ENCODE data around the gene SERINC5. TPM values are rescaled to one million over a fixed set of nuclear protein-coding genes. Genes with fewer than 3 reads are reported as not detected.

The SERINC5 gene
- total RNA-seq, 1 experiment from 2014 or later, result 70.6 TPM

DNA sequence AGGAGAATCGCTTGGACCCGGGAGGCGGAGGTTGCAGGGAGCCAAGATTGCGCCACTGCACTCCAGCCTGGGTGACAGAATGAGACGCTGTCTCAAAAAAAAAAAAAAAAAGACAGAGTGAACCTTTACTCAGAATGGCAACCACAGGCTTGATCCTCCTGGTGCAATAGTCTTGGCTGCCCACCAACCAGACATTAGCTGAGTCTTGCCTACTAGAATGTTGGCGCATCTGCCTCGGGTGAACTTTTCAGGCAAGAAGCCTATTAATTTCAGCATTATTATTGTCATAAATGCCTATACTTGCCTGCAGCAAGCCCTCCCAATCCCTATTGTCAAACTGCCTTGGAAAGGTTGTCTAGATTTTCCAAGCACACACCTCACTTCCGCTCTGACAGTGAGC lies 4.2 kb downstream of the SERINC5 start:
- DNase-seq (ENCODE audit: low read depth, low spot score), result no peak
- Histone ChIP-seq H3K9me3 (ENCODE audit: control insufficient read depth, insufficient read depth, low read depth, low read length) (no peaks in the 10 kb centered on the region), H3K4me3 (ENCODE audit: low read depth in 2 of 2, low read length in 2 of 2) (no peak overlapping the region), H3K36me3 (ENCODE audit: control insufficient read depth, insufficient read depth, low read length) (peaks cover 5% of the 10 kb centered on the region; the same call in 1 of the 2 replicates), H3K4me1 (ENCODE audit: control insufficient read depth, insufficient read depth, low read length) (peaks cover 38% of the 10 kb centered on the region), H3K27ac (ENCODE audit: low read length) (no peak overlapping the region), H3K27me3 (ENCODE audit: control insufficient read depth, insufficient read depth, low read length) (no peaks in the 10 kb centered on the region)
- no TSS peak for BruUV-seq (replicated peaks)
- POLR2A ChIA-PET, result no interaction called here
- no peak for ATAC-seq
- intact Hi-C loops (cut with micrococcal nuclease; ENCODE audit: unreplicated experiment) (no loop called here), in situ Hi-C loops (cut with HindIII; ENCODE audit: low pct_unique_long_range_greater_than_20kb, low sequenced_read_pairs) (no loop called here)
- TF ChIP-seq SIN3A (IDR thresholded peaks at IDR 0.05; ENCODE audit: borderline replicate concordance, insufficient read depth, low read depth, low read length) (no peak), POLR2AphosphoS5 (IDR thresholded peaks at IDR 0.05; ENCODE audit: low read depth, low read length) (no peak), TCF7L2 (IDR thresholded peaks at IDR 0.05; ENCODE audit: low read depth, low read length) (no peak)
- TF ChIP-seq, protein P1, sequence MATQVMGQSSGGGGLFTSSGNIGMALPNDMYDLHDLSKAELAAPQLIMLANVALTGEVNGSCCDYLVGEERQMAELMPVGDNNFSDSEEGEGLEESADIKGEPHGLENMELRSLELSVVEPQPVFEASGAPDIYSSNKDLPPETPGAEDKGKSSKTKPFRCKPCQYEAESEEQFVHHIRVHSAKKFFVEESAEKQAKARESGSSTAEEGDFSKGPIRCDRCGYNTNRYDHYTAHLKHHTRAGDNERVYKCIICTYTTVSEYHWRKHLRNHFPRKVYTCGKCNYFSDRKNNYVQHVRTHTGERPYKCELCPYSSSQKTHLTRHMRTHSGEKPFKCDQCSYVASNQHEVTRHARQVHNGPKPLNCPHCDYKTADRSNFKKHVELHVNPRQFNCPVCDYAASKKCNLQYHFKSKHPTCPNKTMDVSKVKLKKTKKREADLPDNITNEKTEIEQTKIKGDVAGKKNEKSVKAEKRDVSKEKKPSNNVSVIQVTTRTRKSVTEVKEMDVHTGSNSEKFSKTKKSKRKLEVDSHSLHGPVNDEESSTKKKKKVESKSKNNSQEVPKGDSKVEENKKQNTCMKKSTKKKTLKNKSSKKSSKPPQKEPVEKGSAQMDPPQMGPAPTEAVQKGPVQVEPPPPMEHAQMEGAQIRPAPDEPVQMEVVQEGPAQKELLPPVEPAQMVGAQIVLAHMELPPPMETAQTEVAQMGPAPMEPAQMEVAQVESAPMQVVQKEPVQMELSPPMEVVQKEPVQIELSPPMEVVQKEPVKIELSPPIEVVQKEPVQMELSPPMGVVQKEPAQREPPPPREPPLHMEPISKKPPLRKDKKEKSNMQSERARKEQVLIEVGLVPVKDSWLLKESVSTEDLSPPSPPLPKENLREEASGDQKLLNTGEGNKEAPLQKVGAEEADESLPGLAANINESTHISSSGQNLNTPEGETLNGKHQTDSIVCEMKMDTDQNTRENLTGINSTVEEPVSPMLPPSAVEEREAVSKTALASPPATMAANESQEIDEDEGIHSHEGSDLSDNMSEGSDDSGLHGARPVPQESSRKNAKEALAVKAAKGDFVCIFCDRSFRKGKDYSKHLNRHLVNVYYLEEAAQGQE (IDR thresholded peaks at IDR 0.05; ENCODE audit: insufficient read depth in 1 of 2, low read depth in 2 of 2, low read length in 1 of 2), result no peak
- TF ChIP-seq, protein P2, sequence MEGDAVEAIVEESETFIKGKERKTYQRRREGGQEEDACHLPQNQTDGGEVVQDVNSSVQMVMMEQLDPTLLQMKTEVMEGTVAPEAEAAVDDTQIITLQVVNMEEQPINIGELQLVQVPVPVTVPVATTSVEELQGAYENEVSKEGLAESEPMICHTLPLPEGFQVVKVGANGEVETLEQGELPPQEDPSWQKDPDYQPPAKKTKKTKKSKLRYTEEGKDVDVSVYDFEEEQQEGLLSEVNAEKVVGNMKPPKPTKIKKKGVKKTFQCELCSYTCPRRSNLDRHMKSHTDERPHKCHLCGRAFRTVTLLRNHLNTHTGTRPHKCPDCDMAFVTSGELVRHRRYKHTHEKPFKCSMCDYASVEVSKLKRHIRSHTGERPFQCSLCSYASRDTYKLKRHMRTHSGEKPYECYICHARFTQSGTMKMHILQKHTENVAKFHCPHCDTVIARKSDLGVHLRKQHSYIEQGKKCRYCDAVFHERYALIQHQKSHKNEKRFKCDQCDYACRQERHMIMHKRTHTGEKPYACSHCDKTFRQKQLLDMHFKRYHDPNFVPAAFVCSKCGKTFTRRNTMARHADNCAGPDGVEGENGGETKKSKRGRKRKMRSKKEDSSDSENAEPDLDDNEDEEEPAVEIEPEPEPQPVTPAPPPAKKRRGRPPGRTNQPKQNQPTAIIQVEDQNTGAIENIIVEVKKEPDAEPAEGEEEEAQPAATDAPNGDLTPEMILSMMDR (IDR thresholded peaks at IDR 0.05), result no peak
- CTCF ChIA-PET, result no interaction called here

DNA sequence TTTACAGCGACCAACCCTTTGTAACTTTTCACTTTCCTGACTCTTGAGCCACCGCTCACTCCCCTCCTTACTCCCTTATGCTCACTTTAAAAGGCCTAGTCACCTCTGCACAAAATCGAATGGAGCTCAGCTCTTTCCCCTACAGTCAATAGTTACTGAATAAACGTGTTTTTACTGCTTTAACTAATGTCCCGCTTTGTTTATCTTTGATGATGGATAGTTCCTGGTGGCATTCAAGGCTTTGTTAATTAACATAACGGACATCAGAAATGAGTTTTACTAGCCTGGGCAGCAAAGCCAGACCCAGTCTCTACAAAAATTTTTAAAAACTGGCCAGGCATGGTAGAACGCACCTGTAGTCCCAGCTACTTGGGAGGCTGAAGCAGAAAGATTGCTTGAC lies 5.0 kb downstream of the SERINC5 start:
- ChIA-PET POLR2A (no interaction called here), CTCF (no interaction called here)
- TF ChIP-seq POLR2AphosphoS5 (IDR thresholded peaks at IDR 0.05; ENCODE audit: low read depth, low read length) (no peak), TCF7L2 (IDR thresholded peaks at IDR 0.05; ENCODE audit: low read depth, low read length) (no peak), SIN3A (IDR thresholded peaks at IDR 0.05; ENCODE audit: borderline replicate concordance, insufficient read depth, low read depth, low read length) (no peak)
- TF ChIP-seq, protein P2 (IDR thresholded peaks at IDR 0.05), result no peak
- TF ChIP-seq, protein P1 (IDR thresholded peaks at IDR 0.05; ENCODE audit: insufficient read depth in 1 of 2, low read depth in 2 of 2, low read length in 1 of 2), result no peak
- H3K9me3 ChIP-seq (ENCODE audit: control insufficient read depth, insufficient read depth, low read depth, low read length), result no peaks in the 10 kb centered on the region
- H3K36me3 ChIP-seq (ENCODE audit: control insufficient read depth, insufficient read depth, low read length), result peaks cover 2% of the 10 kb centered on the region; the same call in 1 of the 2 replicates
- peaks cover 46% of the 10 kb centered on the region for H3K4me1 ChIP-seq (ENCODE audit: control insufficient read depth, insufficient read depth, low read length)
- H3K27me3 ChIP-seq (ENCODE audit: control insufficient read depth, insufficient read depth, low read length), result no peaks in the 10 kb centered on the region
- 0 out of 2 replicates have a peak overlapping the region, but pooled peaks have one; percentile 4 for H3K27ac ChIP-seq (ENCODE audit: low read length)
- no TSS peak for BruUV-seq (replicated peaks)
- in situ Hi-C loops (cut with HindIII; ENCODE audit: low pct_unique_long_range_greater_than_20kb, low sequenced_read_pairs) (no loop called here), intact Hi-C loops (cut with micrococcal nuclease; ENCODE audit: unreplicated experiment) (no loop called here)
- ATAC-seq, result no peak
- no peak for DNase-seq (ENCODE audit: low read depth, low spot score)
- no peak overlapping the region for H3K4me3 ChIP-seq (ENCODE audit: low read depth in 2 of 2, low read length in 2 of 2)

Measured in Panc1 (cell line).